Measurements from ENCODE around the gene MTHFR. TPM values are rescaled to one million over a fixed set of nuclear protein-coding genes. Genes with fewer than 3 reads are reported as not detected.

MTHFR gene
- total and polyA plus RNA-seq, 3 experiments from 2014 or later: 10.0 to 16.3 (median 13.5) TPM

- POLR2A ChIA-PET: no interaction called here
- no peaks in the 10 kb centered on the region for H3K9me3 Mint-ChIP-seq
- H3K4me1 Mint-ChIP-seq: no peaks in the 10 kb centered on the region
Observed at GRCh38 chr1:11778844-11779623, 26.7 kb downstream of the MTHFR start.

GRCh38 chr1:11778336-11778735 is 27.4 kb downstream of the MTHFR start:
- Mint-ChIP-seq H3K27ac (no peak overlapping the region), H3K4me1 (no peaks in the 10 kb centered on the region), H3K4me3 (no peak overlapping the region), H3K36me3 (no peaks in the 10 kb centered on the region), H3K9me3 (no peaks in the 10 kb centered on the region), H3K27me3 (peaks cover 0 to 3% of the 10 kb centered on the region in 2 donors)
- ChIA-PET CTCF (interaction anchor here (0.7 kb wide), 1 partner anchor 24 kb away, joined by 3 read pairs; no protein-coding TSS in a partner anchor), POLR2A (no interaction called here)
- Histone ChIP-seq H3K27ac (ENCODE audit: low read depth, low read length) (no peak overlapping the region), H3K4me3 (ENCODE audit: low read length) (no peak overlapping the region), H3K27me3 (ENCODE audit: insufficient read depth, low read length, poor library complexity, severe bottlenecking) (no peaks in the 10 kb centered on the region), H3K4me1 (ENCODE audit: insufficient read depth, low read length) (no peaks in the 10 kb centered on the region), H3K9me3 (ENCODE audit: low read length) (no peaks in the 10 kb centered on the region), H3K36me3 (ENCODE audit: insufficient read depth, low read length) (no peaks in the 10 kb centered on the region)
- DNase-seq: no peak

More at GRCh38 chr1:11778844-11779623, 26.7 kb downstream of the MTHFR start:
- Mint-ChIP-seq H3K27me3 (peaks cover 0 to 3% of the 10 kb centered on the region in 2 donors), H3K27ac (no peak overlapping the region), H3K4me3 (no peak overlapping the region), H3K36me3 (no peaks in the 10 kb centered on the region)
- H3K27ac ChIP-seq (ENCODE audit: low read depth, low read length): no peak overlapping the region
- H3K27me3 ChIP-seq (ENCODE audit: insufficient read depth, low read length, poor library complexity, severe bottlenecking): no peaks in the 10 kb centered on the region
- no peak overlapping the region for H3K4me3 ChIP-seq (ENCODE audit: low read length)
- no peaks in the 10 kb centered on the region for H3K4me1 ChIP-seq (ENCODE audit: insufficient read depth, low read length)
- CTCF ChIA-PET: interaction anchor here (0.7 kb wide), 1 partner anchor 24 kb away, joined by 3 read pairs; no protein-coding TSS in a partner anchor
- H3K9me3 ChIP-seq (ENCODE audit: low read length): no peaks in the 10 kb centered on the region
- no peak for DNase-seq
- H3K36me3 ChIP-seq (ENCODE audit: insufficient read depth, low read length): no peaks in the 10 kb centered on the region

- H3K4me3 Mint-ChIP-seq: no peak overlapping the region
- Histone ChIP-seq H3K27ac (ENCODE audit: low read depth, low read length) (no peak overlapping the region), H3K9me3 (ENCODE audit: low read length) (no peaks in the 10 kb centered on the region), H3K4me1 (ENCODE audit: insufficient read depth, low read length) (no peaks in the 10 kb centered on the region), H3K36me3 (ENCODE audit: insufficient read depth, low read length) (no peaks in the 10 kb centered on the region), H3K4me3 (ENCODE audit: low read length) (no peak overlapping the region), H3K27me3 (ENCODE audit: insufficient read depth, low read length, poor library complexity, severe bottlenecking) (no peaks in the 10 kb centered on the region)
- H3K27ac Mint-ChIP-seq: no peak overlapping the region
- H3K27me3 Mint-ChIP-seq: peaks cover 3% of the 10 kb centered on the region in 2 donors
- DNase-seq: no peak
- ChIA-PET POLR2A (no interaction called here), CTCF (interaction anchor here (0.7 kb wide), 1 partner anchor 25 kb away, joined by 3 read pairs; no protein-coding TSS in a partner anchor)
- no peaks in the 10 kb centered on the region for H3K36me3 Mint-ChIP-seq
- H3K9me3 Mint-ChIP-seq: no peaks in the 10 kb centered on the region
- H3K4me1 Mint-ChIP-seq: no peaks in the 10 kb centered on the region
Observed at GRCh38 chr1:11777658-11778322, 28.0 kb downstream of the MTHFR start.

DNA sequence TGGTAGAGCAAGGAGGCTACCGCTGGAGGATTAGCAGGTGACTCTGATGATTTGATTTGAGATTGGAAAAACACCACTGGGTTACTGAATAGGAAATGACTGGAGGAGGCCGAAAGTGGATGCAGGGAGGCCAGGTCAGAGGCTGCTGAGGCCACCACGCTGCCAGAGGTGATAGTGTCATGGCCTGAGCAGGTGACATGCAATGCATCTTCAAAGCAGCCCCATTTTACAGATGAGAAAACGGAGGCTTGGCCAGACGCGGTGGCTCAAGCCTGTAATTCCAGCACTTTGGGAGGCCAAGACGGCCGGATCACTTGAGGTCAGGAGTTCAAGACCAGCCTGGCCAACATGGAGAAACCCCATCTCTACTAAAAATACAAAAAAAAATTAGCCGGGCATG is 31.0 kb downstream of the MTHFR start:
- peaks cover 0 to 3% of the 10 kb centered on the region in 2 donors for H3K27me3 Mint-ChIP-seq
- DNase-seq: no peak
- no peak overlapping the region for H3K4me3 ChIP-seq (ENCODE audit: low read length)
- H3K36me3 Mint-ChIP-seq: no peaks in the 10 kb centered on the region
- no peaks in the 10 kb centered on the region for H3K4me1 ChIP-seq (ENCODE audit: insufficient read depth, low read length)
- POLR2A ChIA-PET: no interaction called here
- no peaks in the 10 kb centered on the region for H3K9me3 ChIP-seq (ENCODE audit: low read length)
- H3K4me3 Mint-ChIP-seq: no peak overlapping the region
- no peaks in the 10 kb centered on the region for H3K27me3 ChIP-seq (ENCODE audit: insufficient read depth, low read length, poor library complexity, severe bottlenecking)
- CTCF ChIA-PET: no interaction called here
- no peaks in the 10 kb centered on the region for H3K9me3 Mint-ChIP-seq
- H3K27ac Mint-ChIP-seq: no peak overlapping the region
- H3K36me3 ChIP-seq (ENCODE audit: insufficient read depth, low read length): no peaks in the 10 kb centered on the region
- H3K27ac ChIP-seq (ENCODE audit: low read depth, low read length): no peak overlapping the region
- no peaks in the 10 kb centered on the region for H3K4me1 Mint-ChIP-seq

DNA sequence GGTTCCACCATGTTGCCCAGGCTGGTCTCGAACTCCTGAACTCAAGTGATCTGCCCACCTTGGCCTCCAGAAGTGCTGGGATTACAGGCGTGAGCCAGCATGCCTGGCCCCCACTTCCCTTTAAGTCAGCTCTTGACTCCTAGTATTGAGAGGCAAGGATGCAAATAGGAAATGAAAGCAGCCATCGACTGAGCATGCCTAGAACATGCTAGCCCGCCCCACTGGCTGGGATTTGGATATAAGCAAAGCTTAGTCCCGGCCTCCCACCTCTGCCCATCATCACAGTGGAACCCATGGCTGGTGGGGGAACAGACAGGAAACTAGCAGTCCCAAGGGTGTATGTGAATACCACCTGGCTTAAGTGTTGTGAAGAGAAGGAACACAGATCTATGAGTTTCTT is 33.3 kb downstream of the MTHFR start:
- no peaks in the 10 kb centered on the region for H3K4me1 Mint-ChIP-seq
- H3K4me3 ChIP-seq (ENCODE audit: low read length): no peak overlapping the region
- H3K27ac ChIP-seq (ENCODE audit: low read depth, low read length): no peak overlapping the region
- no peaks in the 10 kb centered on the region for H3K36me3 Mint-ChIP-seq
- no peak overlapping the region for H3K4me3 Mint-ChIP-seq
- no peaks in the 10 kb centered on the region for H3K9me3 ChIP-seq (ENCODE audit: low read length)
- no peaks in the 10 kb centered on the region for H3K27me3 ChIP-seq (ENCODE audit: insufficient read depth, low read length, poor library complexity, severe bottlenecking)
- H3K36me3 ChIP-seq (ENCODE audit: insufficient read depth, low read length): no peaks in the 10 kb centered on the region
- CTCF ChIA-PET: interaction anchor here (0.7 kb wide), 1 partner anchor 35 kb away, joined by 3 read pairs; no protein-coding TSS in a partner anchor
- DNase-seq: no peak
- POLR2A ChIA-PET: no interaction called here
- no peaks in the 10 kb centered on the region for H3K9me3 Mint-ChIP-seq
- H3K27me3 Mint-ChIP-seq: peaks cover 0 to 3% of the 10 kb centered on the region in 2 donors
- peak overlapping the region in 1 of 8 donors; percentile 12 for H3K27ac Mint-ChIP-seq
- H3K4me1 ChIP-seq (ENCODE audit: insufficient read depth, low read length): no peaks in the 10 kb centered on the region

GRCh38 chr1:11771481-11772043 is 34.2 kb downstream of the MTHFR start:
- Mint-ChIP-seq H3K27me3 (peaks cover 0 to 3% of the 10 kb centered on the region in 2 donors), H3K4me1 (no peaks in the 10 kb centered on the region), H3K4me3 (no peak overlapping the region), H3K27ac (no peak overlapping the region), H3K9me3 (no peaks in the 10 kb centered on the region), H3K36me3 (no peaks in the 10 kb centered on the region)
- ChIA-PET POLR2A (no interaction called here), CTCF (no interaction called here)
- no peaks in the 10 kb centered on the region for H3K36me3 ChIP-seq (ENCODE audit: insufficient read depth, low read length)
- no peak overlapping the region for H3K4me3 ChIP-seq (ENCODE audit: low read length)
- no peak overlapping the region for H3K27ac ChIP-seq (ENCODE audit: low read depth, low read length)
- H3K9me3 ChIP-seq (ENCODE audit: low read length): no peaks in the 10 kb centered on the region
- DNase-seq: no peak
- H3K4me1 ChIP-seq (ENCODE audit: insufficient read depth, low read length): no peaks in the 10 kb centered on the region
- no peaks in the 10 kb centered on the region for H3K27me3 ChIP-seq (ENCODE audit: insufficient read depth, low read length, poor library complexity, severe bottlenecking)

DNA sequence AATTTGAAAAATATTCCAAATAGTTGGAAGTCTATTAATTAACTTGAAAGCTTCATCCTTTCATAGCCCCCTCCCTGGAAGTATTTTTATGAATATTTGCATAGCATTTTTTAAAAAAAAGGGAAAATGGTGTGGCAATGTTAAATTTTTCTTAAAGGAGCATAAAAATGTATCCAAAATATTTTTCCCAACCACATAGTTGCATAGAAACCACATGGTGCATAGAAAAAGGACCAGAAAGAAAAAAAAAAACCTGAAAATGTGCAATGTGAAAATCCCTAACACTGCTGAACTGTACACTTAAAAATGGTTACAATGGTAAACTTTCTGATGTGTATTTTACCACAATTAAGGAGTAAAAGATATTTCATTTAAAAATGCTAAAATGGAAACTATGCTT is 35.8 kb downstream of the MTHFR start:
- Mint-ChIP-seq H3K36me3 (no peaks in the 10 kb centered on the region), H3K27me3 (peaks cover 4 to 7% of the 10 kb centered on the region in 2 donors)

GRCh38 chr1:11769274-11769673 is 36.5 kb downstream of the MTHFR start:
- no peak for DNase-seq
- ChIA-PET POLR2A (interaction anchor here (0.6 kb wide), 1 partner anchor 42 kb away, joined by 3 read pairs; no protein-coding TSS in a partner anchor), CTCF (no interaction called here)
- Mint-ChIP-seq H3K4me3 (no peak overlapping the region), H3K27ac (no peak overlapping the region), H3K27me3 (peaks cover 4 to 8% of the 10 kb centered on the region in 2 donors), H3K4me1 (no peaks in the 10 kb centered on the region), H3K9me3 (no peaks in the 10 kb centered on the region), H3K36me3 (no peaks in the 10 kb centered on the region)
- Histone ChIP-seq H3K9me3 (ENCODE audit: low read length) (no peaks in the 10 kb centered on the region), H3K27me3 (ENCODE audit: insufficient read depth, low read length, poor library complexity, severe bottlenecking) (no peaks in the 10 kb centered on the region), H3K27ac (ENCODE audit: low read depth, low read length) (no peak overlapping the region), H3K4me3 (ENCODE audit: low read length) (no peak overlapping the region), H3K36me3 (ENCODE audit: insufficient read depth, low read length) (no peaks in the 10 kb centered on the region), H3K4me1 (ENCODE audit: insufficient read depth, low read length) (no peaks in the 10 kb centered on the region)

More for the DNA sequence above, 35.8 kb downstream of the MTHFR start:
- Mint-ChIP-seq H3K27ac (no peak overlapping the region), H3K4me3 (no peak overlapping the region), H3K4me1 (no peaks in the 10 kb centered on the region), H3K9me3 (no peaks in the 10 kb centered on the region)
- Histone ChIP-seq H3K9me3 (ENCODE audit: low read length) (no peaks in the 10 kb centered on the region), H3K27me3 (ENCODE audit: insufficient read depth, low read length, poor library complexity, severe bottlenecking) (no peaks in the 10 kb centered on the region), H3K36me3 (ENCODE audit: insufficient read depth, low read length) (no peaks in the 10 kb centered on the region), H3K27ac (ENCODE audit: low read depth, low read length) (no peak overlapping the region), H3K4me1 (ENCODE audit: insufficient read depth, low read length) (no peaks in the 10 kb centered on the region), H3K4me3 (ENCODE audit: low read length) (no peak overlapping the region)
- ChIA-PET CTCF (no interaction called here), POLR2A (interaction anchor here (0.6 kb wide), 1 partner anchor 41 kb away, joined by 3 read pairs; no protein-coding TSS in a partner anchor)
- DNase-seq: no peak

Measured in CD8-positive, alpha-beta memory T cell (primary cell).